Measurements from ENCODE around the gene ZBTB6. TPM values are rescaled to one million over a fixed set of nuclear protein-coding genes. Genes with fewer than 3 reads are reported as not detected.

The ZBTB6 gene
- total and polyA plus RNA-seq, 9 donors: 5.3 to 13.8 (median 9.5) TPM

DNA sequence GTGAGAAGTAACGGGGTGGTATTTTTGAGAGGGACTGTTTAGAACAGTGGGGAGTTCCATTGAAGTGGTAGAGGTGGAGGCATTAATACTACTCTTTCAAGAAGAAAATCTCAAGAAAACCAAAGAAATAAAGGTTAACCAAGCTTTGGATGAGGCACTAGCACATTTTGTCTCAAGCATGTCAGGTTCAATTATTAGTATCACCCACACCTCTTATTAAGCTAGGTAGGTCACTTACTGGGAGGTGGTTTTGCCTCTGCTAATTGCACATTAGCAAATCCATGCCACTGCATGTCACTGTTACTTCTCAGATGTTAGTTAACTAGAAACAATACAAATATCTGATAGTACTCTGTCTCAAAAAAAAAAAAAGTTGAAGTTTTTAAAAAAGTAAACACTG, 37.9 kb upstream of the ZBTB6 start:
- TF ChIP-seq, protein P1, sequence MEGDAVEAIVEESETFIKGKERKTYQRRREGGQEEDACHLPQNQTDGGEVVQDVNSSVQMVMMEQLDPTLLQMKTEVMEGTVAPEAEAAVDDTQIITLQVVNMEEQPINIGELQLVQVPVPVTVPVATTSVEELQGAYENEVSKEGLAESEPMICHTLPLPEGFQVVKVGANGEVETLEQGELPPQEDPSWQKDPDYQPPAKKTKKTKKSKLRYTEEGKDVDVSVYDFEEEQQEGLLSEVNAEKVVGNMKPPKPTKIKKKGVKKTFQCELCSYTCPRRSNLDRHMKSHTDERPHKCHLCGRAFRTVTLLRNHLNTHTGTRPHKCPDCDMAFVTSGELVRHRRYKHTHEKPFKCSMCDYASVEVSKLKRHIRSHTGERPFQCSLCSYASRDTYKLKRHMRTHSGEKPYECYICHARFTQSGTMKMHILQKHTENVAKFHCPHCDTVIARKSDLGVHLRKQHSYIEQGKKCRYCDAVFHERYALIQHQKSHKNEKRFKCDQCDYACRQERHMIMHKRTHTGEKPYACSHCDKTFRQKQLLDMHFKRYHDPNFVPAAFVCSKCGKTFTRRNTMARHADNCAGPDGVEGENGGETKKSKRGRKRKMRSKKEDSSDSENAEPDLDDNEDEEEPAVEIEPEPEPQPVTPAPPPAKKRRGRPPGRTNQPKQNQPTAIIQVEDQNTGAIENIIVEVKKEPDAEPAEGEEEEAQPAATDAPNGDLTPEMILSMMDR (IDR thresholded peaks at IDR 0.05): no peak
- TF ChIP-seq POLR2A (IDR thresholded peaks at IDR 0.05) (no peak), EP300 (IDR thresholded peaks at IDR 0.05) (no peak)
- Histone ChIP-seq H3K27me3 (no peaks in the 10 kb centered on the region), H3K36me3 (no peaks in the 10 kb centered on the region), H3K9me3 (no peaks in the 10 kb centered on the region), H3K4me3 (no peak overlapping the region), H3K4me1 (ENCODE audit: insufficient read depth) (peaks cover 7% of the 10 kb centered on the region), H3K27ac (no peak overlapping the region)
- WGBS, 3 donors: 92 to 93% (median 93%) methylated on average over 1 of the region's 1 CpG
- intact Hi-C loops (cut with DNase I): no loop called here
- no peak for DNase-seq

DNA sequence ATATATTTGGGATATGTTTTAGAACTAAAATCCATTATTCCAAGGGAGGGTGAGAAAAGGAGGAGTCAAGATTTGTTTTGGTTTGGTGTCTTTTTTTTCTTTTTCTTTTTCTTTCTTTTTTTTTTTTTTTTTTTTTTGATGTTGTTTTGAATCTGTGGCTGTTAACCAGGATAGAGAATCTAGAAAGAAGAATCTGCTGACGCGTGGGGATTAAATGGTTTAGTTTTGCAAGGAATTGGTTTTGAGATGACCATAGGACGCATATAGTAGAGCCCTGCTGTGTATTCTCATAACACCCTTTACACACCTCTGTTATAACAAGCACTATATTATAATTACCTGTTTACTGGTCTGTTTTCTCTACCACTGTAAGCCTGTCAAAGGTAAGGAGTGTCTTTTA, 37.1 kb upstream of the ZBTB6 start:
- Histone ChIP-seq H3K36me3 (no peaks in the 10 kb centered on the region), H3K4me3 (no peak overlapping the region), H3K27ac (no peak overlapping the region), H3K27me3 (no peaks in the 10 kb centered on the region), H3K9me3 (no peaks in the 10 kb centered on the region), H3K4me1 (ENCODE audit: insufficient read depth) (peaks cover 7% of the 10 kb centered on the region)
- WGBS, 3 donors: 86 to 91% (median 90%) methylated on average over 3 of the region's 3 CpGs
- intact Hi-C loops (cut with DNase I): no loop called here
- no peak for DNase-seq
- TF ChIP-seq EP300 (IDR thresholded peaks at IDR 0.05): no peak
- TF ChIP-seq, protein P1 (IDR thresholded peaks at IDR 0.05): no peak

DNA sequence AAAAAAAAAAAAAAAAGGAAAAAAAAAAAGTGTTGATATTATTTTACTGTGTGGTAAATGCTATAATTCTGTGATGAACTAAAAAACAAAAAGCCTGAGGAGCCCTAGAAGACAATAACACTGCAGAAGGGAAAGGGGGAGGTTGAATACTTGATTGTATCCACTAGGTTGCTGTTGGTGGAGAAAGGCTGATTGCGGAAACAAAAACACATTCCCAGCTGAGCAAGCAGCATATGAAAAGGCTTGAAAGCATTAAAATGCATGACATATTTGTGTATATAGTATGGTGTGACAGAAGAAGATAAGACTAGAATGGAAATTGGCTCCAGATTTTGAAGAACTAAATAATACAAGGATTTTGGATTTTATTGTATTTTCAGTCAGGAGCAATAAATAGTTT, 36.6 kb upstream of the ZBTB6 start:
- no peak for DNase-seq
- 61 to 77% (median 73%) methylated on average over 1 of the region's 1 CpG for WGBS, 3 donors
- Histone ChIP-seq H3K36me3 (no peaks in the 10 kb centered on the region), H3K4me1 (ENCODE audit: insufficient read depth) (peaks cover 8% of the 10 kb centered on the region), H3K27me3 (no peaks in the 10 kb centered on the region), H3K9me3 (no peaks in the 10 kb centered on the region), H3K4me3 (no peak overlapping the region), H3K27ac (no peak overlapping the region)
- TF ChIP-seq EP300 (IDR thresholded peaks at IDR 0.05) (no peak), POLR2A (IDR thresholded peaks at IDR 0.05) (no peak)
- TF ChIP-seq, protein P1 (IDR thresholded peaks at IDR 0.05): no peak
- intact Hi-C loops (cut with DNase I): no loop called here

DNA sequence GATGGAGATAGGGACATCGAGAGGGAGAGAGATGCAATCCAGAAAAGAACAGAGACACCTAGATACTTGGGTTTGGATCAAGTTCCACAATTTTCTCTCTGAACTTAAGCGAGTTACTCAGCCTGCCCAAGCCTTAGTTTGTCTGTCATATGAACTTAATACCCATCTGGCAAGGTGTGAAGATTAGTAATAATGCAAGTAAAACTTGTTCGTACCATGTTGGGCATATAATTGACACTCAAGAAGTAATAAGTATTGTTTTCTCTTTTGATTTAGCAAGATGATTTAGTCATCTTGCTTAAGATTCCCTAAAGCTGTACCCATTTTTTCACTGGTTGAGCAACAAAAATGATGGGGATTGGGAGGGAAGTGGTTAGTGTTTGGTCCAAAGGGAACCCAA, 35.2 kb upstream of the ZBTB6 start:
- no peaks in the 10 kb centered on the region for H3K27me3 ChIP-seq
- TF ChIP-seq, protein P1 (IDR thresholded peaks at IDR 0.05): no peak
- no peak for TF ChIP-seq EP300 (IDR thresholded peaks at IDR 0.05)
- no peak for TF ChIP-seq POLR2A (IDR thresholded peaks at IDR 0.05)
- intact Hi-C loops (cut with DNase I): no loop called here
- H3K9me3 ChIP-seq: no peaks in the 10 kb centered on the region
- H3K27ac ChIP-seq: no peak overlapping the region
- no peak for DNase-seq
- WGBS, 3 donors: 80 to 88% (median 84%) methylated on average over 3 of the region's 3 CpGs
- no peak overlapping the region for H3K4me3 ChIP-seq
- no peaks in the 10 kb centered on the region for H3K36me3 ChIP-seq
- H3K4me1 ChIP-seq (ENCODE audit: insufficient read depth): peaks cover 3% of the 10 kb centered on the region
